MM.1S (cell line): ENCODE measurements around the gene HHIPL1.

Experiments
- DNase-seq: peaks from one replicate; pipeline ENCODE4 v3.0.0-alpha.2; 2015
- H2AFZ ChIP-seq: fragments of 300-600 bp; sonication (generic); 2 replicates; pipeline ENCODE4 v1.6.0; 2016; ENCODE audit warnings: antibody characterized with exemption, low read length
- H3F3A ChIP-seq: fragments of 300-600 bp; sonication (generic); 2 replicates; pipeline ENCODE4 v1.6.1; 2016; ENCODE audit warnings: mild to moderate bottlenecking, antibody characterized with exemption, low read length, moderate library complexity, mixed read lengths; ENCODE audit not compliant: insufficient read depth
- H3K27ac ChIP-seq: fragments of 300-600 bp; sonication (generic); 2 replicates; pipeline ENCODE4 v1.5.1; 2016; ENCODE audit warnings: mild to moderate bottlenecking, low read length
- H3K27me3 ChIP-seq: fragments of 300-600 bp; sonication (generic); replicated peaks from 2 replicates; pipeline ENCODE4 v1.6.0; 2016; ENCODE audit warnings: low read length; ENCODE audit not compliant: insufficient read depth
- H3K36me3 ChIP-seq: fragments of 300-600 bp; sonication (generic); replicated peaks from 2 replicates; pipeline ENCODE4 v1.6.1; 2016; ENCODE audit warnings: mild to moderate bottlenecking, low read length, mixed read lengths; ENCODE audit not compliant: insufficient read depth
- H3K4me1 ChIP-seq: fragments of 300-600 bp; sonication (generic); 2 replicates; pipeline ENCODE4 v1.6.1; 2016; ENCODE audit warnings: low read length, mixed read lengths
- H3K4me2 ChIP-seq: fragments of 300-600 bp; sonication (generic); 2 replicates; pipeline ENCODE4 v1.6.0; 2016; ENCODE audit warnings: low read depth, low read length
- H3K4me3 ChIP-seq: fragments of 300-600 bp; sonication (generic); 2 replicates; pipeline ENCODE4 v1.5.1; 2016; ENCODE audit warnings: low read length, mixed read lengths
- H3K79me2 ChIP-seq: fragments of 300-600 bp; sonication (generic); 2 replicates; pipeline ENCODE4 v1.6.1; 2016; ENCODE audit warnings: mixed run types, low read length, mixed read lengths
- H3K9ac ChIP-seq: fragments of 300-600 bp; sonication (generic); 2 replicates; pipeline ENCODE4 v1.6.1; 2016; ENCODE audit warnings: low read length, mixed read lengths
- H3K9me2 ChIP-seq: fragments of 300-600 bp; sonication (generic); replicated peaks from 2 replicates; pipeline ENCODE4 v1.6.1; 2016; ENCODE audit warnings: mild to moderate bottlenecking, low read length, mixed read lengths; ENCODE audit not compliant: insufficient read depth
- H3K9me3 ChIP-seq: fragments of 300-600 bp; sonication (generic); replicated peaks from 2 replicates; pipeline ENCODE4 v1.6.1; 2016; ENCODE audit warnings: mild to moderate bottlenecking, low read length, mixed read lengths; ENCODE audit not compliant: insufficient read depth
- H4K20me1 ChIP-seq: fragments of 300-600 bp; sonication (generic); 2 replicates; pipeline ENCODE4 v1.6.1; 2016; ENCODE audit warnings: mild to moderate bottlenecking, low read length, moderate library complexity, mixed read lengths; ENCODE audit not compliant: insufficient read depth
- CTCF ChIP-seq: fragments of 300-600 bp; sonication (generic); IDR thresholded peaks from 2 replicates; pipeline ENCODE4 v1.5.1; 2016; ENCODE audit warnings: antibody characterized with exemption, low read length, mixed read lengths
- EZH2 ChIP-seq: fragments of 300-600 bp; sonication (generic); optimal IDR thresholded peaks from 2 replicates; pipeline ENCODE3; 2017; ENCODE audit warnings: low read depth, mild to moderate bottlenecking, antibody characterized with exemption, low read length, mixed read lengths
- EZH2phosphoT487 ChIP-seq: fragments of 300-600 bp; sonication (generic); IDR thresholded peaks from 2 replicates; pipeline ENCODE4 v1.6.1; 2018; ENCODE audit warnings: antibody characterized with exemption, low read length

Gene HHIPL1

GRCh38 chr14:99725774-99726537 is 81.0 kb downstream of the HHIPL1 start:
- TF ChIP-seq CTCF, result no peak
- TF ChIP-seq EZH2, result no peak
- TF ChIP-seq EZH2phosphoT487, result no peak
- no peaks in the 10 kb centered on the region for H3F3A ChIP-seq
- no peak overlapping the region for H3K4me2 ChIP-seq
- H4K20me1 ChIP-seq, result no peaks in the 10 kb centered on the region
- no peaks in the 10 kb centered on the region for H3K36me3 ChIP-seq
- no peaks in the 10 kb centered on the region for H3K79me2 ChIP-seq
- H3K4me1 ChIP-seq, result no peaks in the 10 kb centered on the region
- no peak overlapping the region for H3K9ac ChIP-seq
- H3K27me3 ChIP-seq, result no peaks in the 10 kb centered on the region
- H3K9me2 ChIP-seq, result no peaks in the 10 kb centered on the region
- H3K4me3 ChIP-seq, result no peak overlapping the region
- H2AFZ ChIP-seq, result no peak overlapping the region
- H3K9me3 ChIP-seq, result no peaks in the 10 kb centered on the region
- H3K27ac ChIP-seq, result no peak overlapping the region
- no peak for DNase-seq

- no peak overlapping the region for H3K27ac ChIP-seq
- no peaks in the 10 kb centered on the region for H4K20me1 ChIP-seq
- H3K27me3 ChIP-seq, result no peaks in the 10 kb centered on the region
- TF ChIP-seq EZH2phosphoT487, result no peak
- no peak for TF ChIP-seq CTCF
- TF ChIP-seq EZH2, result no peak
- no peak overlapping the region for H2AFZ ChIP-seq
- H3K4me3 ChIP-seq, result no peak overlapping the region
- DNase-seq, result no peak
- H3F3A ChIP-seq, result no peaks in the 10 kb centered on the region
- no peaks in the 10 kb centered on the region for H3K79me2 ChIP-seq
- no peaks in the 10 kb centered on the region for H3K4me1 ChIP-seq
- H3K9ac ChIP-seq, result no peak overlapping the region
- no peaks in the 10 kb centered on the region for H3K9me3 ChIP-seq
- H3K36me3 ChIP-seq, result no peaks in the 10 kb centered on the region
- no peak overlapping the region for H3K4me2 ChIP-seq
- no peaks in the 10 kb centered on the region for H3K9me2 ChIP-seq
Measured at GRCh38 chr14:99726538-99727095, 81.7 kb downstream of the HHIPL1 start.

GRCh38 chr14:99727096-99727870 is 82.4 kb downstream of the HHIPL1 start:
- H3K4me2 ChIP-seq, result no peak overlapping the region
- no peaks in the 10 kb centered on the region for H3K9me3 ChIP-seq
- DNase-seq, result no peak
- no peaks in the 10 kb centered on the region for H3K36me3 ChIP-seq
- 0 out of 2 replicates have a peak, but pooled peaks cover 4% of the 10 kb centered on the region for H3K27me3 ChIP-seq
- H3K4me3 ChIP-seq, result no peak overlapping the region
- H3K27ac ChIP-seq, result no peak overlapping the region
- H3K9me2 ChIP-seq, result no peaks in the 10 kb centered on the region
- no peak overlapping the region for H3K9ac ChIP-seq
- no peak overlapping the region for H2AFZ ChIP-seq
- TF ChIP-seq CTCF (no peak), EZH2 (no peak), EZH2phosphoT487 (no peak)
- no peaks in the 10 kb centered on the region for H4K20me1 ChIP-seq
- no peaks in the 10 kb centered on the region for H3F3A ChIP-seq
- no peaks in the 10 kb centered on the region for H3K79me2 ChIP-seq
- no peaks in the 10 kb centered on the region for H3K4me1 ChIP-seq
